ENCODE data around the gene C9orf50.

Gene C9orf50

DNA sequence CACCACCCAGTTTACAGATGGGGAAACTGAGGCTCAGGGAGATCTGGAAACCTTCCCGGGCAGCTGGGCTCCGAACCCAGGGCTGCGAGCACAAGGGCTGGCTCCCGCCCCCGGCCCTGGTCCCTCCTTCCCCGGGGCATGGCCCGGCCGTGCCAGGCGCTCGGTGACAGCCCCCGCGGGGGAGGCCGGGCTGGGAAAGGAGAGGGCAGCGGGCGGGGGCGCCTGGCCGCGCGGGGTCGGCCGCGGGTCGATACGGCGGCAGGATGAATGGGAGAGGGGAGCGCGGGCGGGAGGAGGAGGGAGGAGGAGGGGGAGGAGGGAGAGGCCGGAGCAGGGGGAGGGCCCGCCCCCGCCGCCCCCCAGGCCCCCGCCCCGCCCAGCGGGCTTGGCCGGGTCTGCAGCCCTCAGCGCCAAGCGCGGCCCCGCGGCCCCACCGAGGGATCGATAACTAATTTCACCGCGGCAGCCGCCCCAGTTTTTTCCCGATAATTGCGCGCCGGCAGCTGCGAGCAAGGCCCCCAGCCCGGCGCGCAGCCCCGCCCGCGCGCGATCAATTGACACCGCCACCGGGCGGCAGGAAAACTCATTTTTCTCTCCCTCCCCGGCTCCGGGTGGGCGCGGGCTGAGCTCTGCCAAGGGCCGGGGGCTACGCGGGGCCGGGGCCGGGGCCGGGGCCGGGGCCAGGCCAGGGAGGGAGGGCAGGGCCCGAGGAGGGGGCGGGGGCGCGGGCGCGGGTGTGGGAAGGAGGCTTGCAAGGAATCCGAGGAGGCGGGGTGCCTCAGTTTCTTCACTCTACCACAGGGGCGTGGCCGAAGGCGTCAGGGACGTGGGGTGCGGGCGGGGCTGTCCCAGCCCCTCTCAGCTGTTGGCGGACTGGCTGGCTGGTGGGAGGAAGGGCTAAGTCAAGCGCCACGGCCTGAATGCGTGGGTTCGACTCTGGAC, 52.1 kb downstream of the C9orf50 start:
- DNase-seq: no peak

GRCh38 chr9:129567842-129568559, 52.9 kb downstream of the C9orf50 start:
- no peak for DNase-seq

DNA sequence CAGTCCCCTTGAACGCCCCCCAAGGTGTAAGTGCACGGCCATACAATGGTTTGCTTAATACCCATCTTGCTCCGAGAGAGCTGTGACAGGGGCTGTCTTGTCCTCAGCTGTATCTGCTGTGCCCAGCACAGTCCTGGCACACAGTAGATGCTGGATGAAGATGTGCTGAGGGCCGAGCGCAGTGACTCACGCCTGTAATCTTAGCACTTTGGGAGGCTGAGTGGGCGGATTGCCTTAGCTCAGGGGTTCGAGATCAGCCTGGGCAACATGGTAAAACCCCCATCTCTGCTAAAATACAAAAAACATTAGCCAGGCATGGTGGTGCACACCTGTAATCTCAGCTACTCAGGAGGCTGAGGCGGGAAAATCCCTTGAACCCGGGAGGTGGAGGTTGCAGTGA, 53.6 kb downstream of the C9orf50 start:
- no peak for DNase-seq

GRCh38 chr9:129566563-129567266, 54.2 kb downstream of the C9orf50 start:
- no peak for DNase-seq

GRCh38 chr9:129562917-129563316, 58.0 kb downstream of the C9orf50 start:
- DNase-seq: no peak

- no peak for DNase-seq
Observed at GRCh38 chr9:129562514-129562913, 58.4 kb downstream of the C9orf50 start.
